ENCODE measurements around the gene VILL.
A peak's percentile ranks its signal among the peaks of the same experiment; 100 is the strongest.

DNA sequence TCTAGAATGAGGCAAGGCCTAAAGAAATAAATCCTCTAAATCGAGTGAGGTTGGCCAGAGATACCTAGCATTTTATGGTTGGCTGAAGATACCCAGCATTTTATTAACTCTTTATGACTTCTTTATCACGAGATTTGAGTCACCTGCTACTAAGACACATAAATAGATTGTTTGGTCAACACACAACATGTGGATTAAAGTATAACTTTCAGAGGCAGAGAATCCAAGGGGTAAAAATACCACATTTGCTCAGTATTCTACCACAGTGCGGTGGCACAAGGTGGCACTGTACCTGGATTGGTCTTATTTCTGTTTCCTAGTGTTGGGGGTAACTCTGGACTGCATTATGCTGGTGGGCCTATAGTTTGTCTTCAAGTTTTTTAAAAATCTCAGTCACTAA lies 27.0 kb upstream of the VILL start:
- TF ChIP-seq, protein P1, sequence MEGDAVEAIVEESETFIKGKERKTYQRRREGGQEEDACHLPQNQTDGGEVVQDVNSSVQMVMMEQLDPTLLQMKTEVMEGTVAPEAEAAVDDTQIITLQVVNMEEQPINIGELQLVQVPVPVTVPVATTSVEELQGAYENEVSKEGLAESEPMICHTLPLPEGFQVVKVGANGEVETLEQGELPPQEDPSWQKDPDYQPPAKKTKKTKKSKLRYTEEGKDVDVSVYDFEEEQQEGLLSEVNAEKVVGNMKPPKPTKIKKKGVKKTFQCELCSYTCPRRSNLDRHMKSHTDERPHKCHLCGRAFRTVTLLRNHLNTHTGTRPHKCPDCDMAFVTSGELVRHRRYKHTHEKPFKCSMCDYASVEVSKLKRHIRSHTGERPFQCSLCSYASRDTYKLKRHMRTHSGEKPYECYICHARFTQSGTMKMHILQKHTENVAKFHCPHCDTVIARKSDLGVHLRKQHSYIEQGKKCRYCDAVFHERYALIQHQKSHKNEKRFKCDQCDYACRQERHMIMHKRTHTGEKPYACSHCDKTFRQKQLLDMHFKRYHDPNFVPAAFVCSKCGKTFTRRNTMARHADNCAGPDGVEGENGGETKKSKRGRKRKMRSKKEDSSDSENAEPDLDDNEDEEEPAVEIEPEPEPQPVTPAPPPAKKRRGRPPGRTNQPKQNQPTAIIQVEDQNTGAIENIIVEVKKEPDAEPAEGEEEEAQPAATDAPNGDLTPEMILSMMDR (conservative IDR thresholded peaks at IDR 0.05; ENCODE audit: low read length): 0 out of 2 replicates have a peak, but pooled peaks have one; percentile 15
- TF ChIP-seq EZH2phosphoT487 (IDR thresholded peaks at IDR 0.05; ENCODE audit: borderline replicate concordance, low read depth, low read length): no peak

Measured in OCI-LY7 (cell line).